NCI-H69 (cell line): ENCODE measurements around the gene KDSR.
A peak's percentile ranks its signal among the peaks of the same experiment; 100 is the strongest.

Source experiments
- DNase-seq: peaks from one replicate; lab custom pipeline; 2025; lab: John Stamatoyannopoulos, UW

Gene KDSR, protein sequence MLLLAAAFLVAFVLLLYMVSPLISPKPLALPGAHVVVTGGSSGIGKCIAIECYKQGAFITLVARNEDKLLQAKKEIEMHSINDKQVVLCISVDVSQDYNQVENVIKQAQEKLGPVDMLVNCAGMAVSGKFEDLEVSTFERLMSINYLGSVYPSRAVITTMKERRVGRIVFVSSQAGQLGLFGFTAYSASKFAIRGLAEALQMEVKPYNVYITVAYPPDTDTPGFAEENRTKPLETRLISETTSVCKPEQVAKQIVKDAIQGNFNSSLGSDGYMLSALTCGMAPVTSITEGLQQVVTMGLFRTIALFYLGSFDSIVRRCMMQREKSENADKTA

DNA sequence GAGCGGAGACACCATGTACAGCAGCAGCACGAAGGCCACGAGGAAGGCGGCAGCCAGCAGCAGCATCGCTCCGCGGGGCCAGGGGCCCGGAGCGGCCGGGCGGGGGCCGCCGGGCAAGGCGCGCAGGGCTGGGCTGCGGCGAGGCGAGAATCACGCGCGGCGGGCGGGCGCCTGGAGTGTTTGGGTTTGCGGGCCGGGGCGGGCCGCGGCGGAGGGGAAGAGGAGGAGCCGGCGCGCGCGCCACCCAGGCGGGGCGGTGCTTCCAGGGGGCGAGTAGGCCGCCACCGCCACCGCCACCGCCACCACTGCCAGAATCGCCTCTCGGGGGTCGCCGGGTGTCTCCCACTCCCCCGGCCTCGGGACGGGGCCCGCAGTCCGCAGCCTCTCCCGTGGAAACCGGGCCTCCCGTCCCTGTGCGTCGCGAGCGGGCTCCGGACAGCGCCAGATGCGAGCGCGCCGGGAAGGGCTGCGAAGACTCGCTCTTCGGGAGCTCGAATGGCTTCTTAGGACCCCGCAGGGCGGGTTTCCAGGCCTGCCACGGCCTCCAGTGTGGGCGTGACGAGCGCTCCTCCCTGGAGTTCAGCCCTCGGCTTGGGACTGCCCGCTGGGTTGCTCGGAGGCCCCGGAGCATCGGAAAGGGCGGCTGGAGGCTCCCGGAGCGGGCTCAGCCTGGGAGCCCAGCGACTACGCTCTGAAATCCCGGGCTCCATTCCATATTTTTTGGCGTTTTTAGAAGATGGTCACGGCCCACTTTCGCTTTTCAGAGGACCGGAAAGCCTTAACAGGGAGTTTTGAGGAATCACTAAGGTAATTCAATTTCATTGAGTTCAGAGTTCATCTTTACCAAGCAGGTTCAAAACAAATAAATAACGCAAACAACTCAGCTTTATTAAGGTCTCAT is at the start of gene KDSR:
KDSR (minus strand) TSS at position 154 of the 901 bp plus-strand sequence; CDS start at position 66, 88 bp downstream.
- DNase-seq, result peak; percentile 100

DNA sequence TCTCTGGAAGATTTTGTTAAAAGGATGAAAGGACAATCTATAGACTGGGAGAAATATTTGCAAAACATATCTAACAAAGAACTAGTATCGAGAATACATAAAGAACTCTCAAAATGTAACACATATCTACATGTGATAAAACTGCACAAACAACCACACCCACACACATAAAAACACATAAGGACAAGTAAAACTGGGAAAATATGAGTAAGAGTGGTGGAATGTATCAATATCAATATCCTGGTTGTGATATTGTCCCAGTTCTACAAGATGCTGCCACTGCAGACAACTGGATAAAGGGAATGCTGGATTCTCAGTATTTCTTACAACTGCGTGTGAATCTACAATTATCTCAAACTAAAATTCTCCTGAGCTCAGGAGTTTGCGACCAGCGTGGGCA is 45.9 kb upstream of the KDSR start:
- no peak for DNase-seq

DNA sequence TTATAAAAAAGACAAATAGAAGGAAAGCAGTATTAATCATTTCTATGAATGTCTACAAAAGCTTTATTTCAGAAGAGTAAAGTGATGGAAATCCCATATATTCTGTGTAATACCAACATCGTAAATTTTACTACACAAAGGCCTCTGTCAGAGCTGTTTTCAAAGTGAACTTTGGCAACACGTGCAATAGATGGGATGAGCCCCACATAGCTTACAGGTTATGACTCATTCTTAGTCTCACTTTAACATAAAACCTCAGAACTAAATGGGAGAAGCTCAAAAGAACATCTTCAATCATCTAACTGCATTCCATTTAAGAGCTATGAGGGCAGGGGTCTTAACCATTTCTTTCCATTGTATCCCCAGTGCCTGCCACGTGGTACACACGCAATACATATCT is 43.8 kb upstream of the KDSR start:
- no peak for DNase-seq

DNA sequence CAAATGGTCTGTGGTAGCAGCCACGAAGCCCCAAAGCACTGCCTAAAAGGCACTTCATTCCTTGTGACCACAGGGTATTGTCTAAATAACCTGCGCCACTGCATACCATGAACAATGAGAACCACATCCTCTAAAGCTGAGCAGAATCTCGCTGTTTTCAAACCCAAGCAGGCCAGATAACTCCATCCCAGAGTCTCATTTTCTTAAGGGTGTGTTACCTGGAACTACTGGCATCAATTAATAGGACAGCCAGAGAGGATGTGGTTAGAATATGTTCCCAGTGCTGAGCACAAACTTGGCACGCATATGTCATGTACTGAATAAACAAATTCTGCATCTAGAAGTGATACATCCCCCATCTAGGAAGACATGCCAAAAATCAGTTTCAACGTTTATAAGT is 42.3 kb upstream of the KDSR start:
- no peak for DNase-seq

DNA sequence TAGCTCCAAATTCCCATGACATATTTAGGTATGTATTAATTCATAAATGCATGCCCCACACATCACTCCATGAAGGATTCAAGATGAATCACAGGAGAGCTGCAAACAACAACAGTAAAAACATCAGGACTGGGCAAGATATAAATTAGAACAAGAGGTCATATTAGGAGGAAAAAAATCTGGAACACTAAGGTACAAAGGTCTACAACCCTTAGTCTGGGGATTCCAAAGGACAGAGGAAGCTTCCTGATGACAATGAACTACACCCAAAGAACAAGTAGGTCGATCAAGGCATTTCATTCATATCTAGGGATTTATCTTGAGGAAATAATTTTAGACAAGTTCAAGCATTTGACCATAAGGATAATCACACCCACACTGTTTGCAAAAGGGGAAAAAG is 40.7 kb upstream of the KDSR start:
- no peak for DNase-seq

DNA sequence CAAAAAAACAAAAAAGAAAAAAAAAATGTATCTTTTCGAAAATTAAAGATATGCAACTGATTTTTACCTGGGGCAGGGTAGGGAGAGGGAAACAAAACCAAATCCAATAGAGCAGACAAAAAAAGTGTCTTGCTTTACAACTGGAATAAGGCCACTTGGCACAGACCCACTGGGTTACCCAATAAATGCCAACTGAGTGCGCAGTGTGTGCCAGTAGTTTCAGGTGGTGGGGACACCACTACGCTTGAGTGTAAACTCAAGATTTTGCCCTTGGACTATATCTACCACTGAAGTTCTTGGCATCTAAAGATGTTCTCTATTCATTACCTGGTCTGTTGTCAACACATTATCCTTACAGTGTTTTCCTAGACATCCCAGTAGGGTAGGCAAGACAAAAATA is 39.0 kb upstream of the KDSR start:
- no peak for DNase-seq

DNA sequence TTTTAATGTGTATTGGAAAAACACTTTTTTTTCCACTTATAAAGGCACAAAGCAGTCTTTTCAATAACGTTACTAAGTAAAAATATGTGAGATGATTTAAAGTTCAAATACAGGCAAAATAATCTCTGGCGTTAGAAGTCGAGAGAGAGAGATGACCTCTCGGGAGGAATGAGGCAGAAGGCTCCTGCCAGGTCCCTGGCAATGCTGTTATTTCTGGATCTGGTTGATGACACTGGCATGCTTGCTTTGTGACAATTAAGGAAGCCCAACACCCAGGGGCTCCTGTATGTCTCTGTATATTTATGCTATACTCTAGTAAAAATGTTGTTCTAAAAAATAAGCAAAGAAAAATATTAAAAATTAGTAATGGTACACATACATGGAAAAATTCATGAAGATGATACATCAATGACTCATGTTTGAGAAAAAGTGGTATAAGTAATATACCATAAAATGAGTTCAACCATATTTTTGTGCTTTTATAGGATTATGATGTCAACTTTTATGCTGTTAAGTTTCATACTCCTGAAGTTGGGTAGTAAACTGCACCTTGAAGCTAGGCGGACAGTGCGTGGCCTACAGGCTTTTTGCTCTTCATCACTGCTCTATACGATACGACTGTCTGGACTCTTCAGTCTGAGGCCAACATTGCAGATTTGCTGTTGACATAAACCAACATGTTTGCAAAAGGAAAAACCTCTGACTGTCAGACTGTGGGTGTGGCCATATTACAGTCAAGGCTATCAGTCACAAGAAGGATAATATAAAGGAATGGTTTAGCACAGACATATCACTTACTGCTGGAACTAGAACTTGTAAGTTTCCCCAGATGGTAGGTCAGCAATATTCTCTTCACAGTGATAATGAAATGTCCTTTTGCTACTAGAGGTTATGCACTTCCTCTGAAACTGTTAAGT is 35.5 kb upstream of the KDSR start:
- DNase-seq, result no peak

DNA sequence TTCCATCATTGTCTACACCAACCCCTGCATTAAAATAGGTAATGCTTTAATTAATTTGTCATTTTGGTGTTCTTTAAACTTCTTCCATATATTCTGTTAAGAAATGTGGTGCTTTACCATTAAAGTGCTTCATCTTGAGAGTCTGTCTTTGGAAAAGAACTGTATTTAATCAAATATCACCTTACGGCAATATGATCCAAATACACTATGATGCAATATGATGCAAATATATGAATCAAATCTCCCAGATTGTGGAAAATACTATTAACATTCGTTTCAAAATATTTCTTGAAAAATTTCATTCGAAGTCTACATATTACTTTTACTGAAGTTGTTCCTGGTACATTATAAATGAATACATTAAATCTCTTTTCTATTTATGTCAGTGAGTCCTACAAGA is 32.3 kb upstream of the KDSR start:
- DNase-seq, result no peak

DNA sequence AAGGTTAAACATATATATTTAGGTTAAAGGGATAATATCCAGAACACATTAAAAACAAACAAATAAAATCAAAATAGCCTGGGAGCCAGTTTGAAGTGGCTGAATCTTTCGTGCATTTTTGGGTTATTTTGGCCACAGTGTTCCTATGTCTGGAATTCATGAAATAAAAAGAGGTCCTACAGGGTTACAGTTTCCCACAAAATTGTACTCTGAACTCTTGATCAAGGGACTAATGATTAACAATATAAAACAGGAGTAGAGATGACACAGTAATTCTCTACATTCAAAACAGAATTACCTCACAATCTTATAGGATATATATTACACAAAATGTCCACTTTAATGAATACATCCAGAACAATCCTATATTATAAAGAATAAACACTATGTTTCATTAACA is 30.3 kb upstream of the KDSR start:
- DNase-seq, result no peak

DNA sequence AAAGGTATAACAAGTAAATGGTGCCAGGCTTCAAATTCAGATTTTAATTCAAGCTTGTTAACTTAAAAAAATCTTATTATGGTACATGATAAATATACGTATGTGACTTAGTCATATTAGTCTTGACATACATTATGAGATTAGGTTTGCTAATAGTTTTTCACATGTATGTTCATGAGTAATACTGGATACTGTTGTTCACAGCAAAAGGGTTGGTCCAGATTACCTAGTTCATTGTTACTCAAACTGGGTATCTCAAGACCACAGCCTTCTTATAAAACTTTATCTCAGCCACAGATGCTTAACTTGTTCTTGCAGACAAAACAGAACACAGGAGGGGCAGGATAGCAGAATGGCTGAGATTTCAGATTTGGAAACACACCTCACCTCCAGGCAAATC is 28.5 kb upstream of the KDSR start:
- DNase-seq, result no peak

DNA sequence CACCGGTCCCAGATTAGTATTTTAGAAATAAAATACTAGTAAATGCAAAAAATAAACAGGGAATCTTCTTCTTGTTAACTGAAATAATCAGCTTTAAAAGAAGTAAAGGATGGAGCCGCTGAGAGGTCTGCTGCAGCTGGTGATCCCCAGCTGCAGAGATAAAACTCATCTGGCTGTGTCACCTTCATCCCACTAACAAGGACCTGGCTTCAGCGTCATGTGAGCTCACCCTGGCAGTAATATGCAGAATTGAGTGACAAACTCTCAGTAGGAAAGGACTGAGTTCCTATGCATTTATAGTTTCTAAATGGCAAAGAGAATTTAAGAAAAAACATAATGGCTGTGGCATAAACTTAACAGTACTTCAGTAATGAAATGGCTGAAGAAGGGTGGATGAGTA is 27.9 kb upstream of the KDSR start:
- no peak for DNase-seq

DNA sequence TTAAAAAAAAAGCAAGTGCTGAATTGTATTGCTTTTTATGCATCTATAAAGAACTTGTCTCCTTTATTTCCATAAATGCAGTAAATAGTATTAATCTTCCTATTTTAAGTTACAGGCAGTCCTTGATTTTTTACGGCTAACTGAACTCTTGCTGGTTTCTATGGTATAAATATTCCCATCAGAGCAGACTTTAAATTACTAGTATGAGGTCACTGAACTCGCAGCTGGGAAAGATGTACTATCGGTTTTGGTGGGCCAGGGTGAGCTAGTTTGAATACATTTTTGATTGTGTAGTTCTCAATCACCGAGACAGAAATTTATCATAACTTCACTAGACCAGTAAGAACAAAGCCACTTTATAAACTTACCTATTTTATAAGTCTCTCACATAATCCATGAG is 20.9 kb upstream of the KDSR start:
- DNase-seq, result no peak

DNA sequence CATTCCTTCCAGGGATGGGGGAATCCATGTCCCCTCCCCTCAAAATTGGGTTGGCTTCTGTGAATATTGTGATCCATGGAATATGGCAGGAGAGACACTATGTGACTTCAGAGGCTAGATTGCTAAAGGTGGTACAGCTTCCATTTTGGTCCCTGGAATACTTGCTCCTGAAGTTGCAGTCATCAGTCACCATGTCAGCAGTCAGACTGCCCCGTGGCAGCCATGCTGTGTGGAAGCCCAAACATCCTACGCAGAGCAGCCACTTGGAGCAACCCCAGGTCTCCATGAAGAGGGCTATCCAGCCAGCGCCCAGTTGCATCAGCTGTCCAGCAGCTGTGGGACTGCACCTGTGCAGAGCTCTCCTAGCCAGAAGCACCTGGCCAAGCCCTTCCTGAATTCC is 15.8 kb upstream of the KDSR start:
- DNase-seq, result no peak

DNA sequence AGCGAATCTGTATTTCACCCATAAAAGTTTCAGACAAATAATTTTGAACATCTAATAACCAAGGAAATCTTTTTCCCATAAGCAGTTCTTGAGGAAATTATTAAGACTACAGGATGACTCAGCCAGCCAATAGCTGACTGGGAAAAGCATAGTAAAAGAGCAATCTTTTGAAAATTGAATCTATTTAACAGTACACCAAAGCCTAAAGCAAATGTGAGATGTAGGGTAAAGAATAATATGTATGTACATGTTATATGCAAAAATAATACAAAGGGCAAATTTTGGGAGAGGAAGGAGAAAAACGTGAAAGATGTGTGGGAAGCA is 12.6 kb upstream of the KDSR start:
- no peak for DNase-seq

DNA sequence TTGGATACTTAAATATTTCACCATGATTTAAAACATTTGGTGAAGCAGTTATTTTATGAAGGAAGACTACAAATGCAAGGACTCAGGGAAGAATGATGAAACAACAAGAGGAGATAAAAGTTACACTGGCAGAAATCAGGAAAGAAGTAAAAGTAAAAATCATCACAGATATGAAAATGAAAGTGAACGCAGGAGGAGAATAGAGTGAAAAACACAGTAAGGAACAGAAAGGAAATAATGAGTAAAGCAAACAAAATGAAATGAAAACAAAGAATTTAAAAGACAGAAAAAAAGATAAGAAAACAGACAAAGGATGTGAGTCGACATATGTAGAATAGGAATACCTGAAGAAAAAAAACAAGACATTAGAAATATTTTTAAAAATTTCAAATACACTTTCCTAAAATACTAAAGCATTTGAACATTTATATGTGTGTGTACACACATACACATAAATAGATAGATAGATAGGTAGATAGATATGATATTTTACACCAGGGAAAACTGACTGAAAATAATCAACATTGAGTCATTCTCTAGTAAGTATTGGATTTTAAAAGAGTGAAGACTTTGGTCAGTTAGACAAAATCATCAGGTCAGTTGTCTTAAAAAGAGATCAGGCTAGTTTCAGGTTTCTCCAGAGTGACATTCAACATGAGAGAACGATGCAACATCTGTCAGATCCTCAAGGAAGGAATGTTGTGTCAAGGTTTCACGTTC is 12.1 kb upstream of the KDSR start:
- DNase-seq, result no peak

DNA sequence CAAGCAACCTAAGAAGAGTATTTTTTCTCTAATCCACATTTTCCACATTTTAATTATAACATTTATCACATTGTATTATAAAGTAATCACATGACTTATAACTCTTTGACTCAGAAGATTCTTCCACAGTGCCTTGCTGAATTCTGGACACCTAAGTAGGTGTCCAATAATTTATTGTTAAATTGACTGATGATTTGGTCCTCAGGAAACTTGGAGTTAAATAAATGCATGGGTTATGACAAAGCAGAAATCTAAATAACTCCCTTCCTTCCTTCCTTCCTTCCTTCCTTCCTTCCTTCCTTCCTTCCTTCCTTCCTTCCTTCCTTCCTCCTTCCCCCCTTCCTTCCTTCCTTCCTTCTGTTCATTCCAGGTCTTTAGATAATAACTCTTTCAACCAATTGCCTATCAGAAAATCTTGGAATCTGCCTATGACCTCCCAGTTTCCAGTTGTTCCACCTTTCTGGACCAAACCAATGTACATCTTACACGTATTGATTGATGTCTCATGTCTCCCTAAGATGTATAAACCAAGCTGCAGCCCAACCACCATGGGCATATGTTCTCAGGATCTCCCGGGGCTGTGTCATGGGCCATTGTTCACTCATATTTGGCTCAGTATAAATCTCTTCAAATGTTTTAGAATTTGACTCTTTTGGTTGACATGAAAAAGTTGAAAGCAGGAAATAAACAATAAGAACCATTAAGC is 10.4 kb upstream of the KDSR start:
- DNase-seq, result no peak

DNA sequence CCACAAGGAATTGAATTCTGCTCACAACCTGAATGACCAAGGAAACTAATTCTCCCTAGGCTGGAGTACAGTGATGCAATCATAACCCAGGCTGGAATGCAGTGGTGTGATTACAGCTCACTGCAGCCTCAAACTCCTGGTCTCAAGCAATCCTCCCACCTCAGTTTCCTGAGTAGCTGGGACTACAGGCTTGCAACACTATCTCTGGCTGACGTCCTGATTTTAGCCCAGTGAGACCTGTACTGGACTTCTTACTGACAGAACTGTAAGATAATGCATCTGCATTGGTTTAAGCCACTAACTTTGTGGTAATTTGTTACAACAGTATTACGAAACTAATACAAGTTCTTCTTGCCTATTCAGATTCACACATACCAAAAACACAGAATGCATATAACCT is 9.5 kb upstream of the KDSR start:
- no peak for DNase-seq

DNA sequence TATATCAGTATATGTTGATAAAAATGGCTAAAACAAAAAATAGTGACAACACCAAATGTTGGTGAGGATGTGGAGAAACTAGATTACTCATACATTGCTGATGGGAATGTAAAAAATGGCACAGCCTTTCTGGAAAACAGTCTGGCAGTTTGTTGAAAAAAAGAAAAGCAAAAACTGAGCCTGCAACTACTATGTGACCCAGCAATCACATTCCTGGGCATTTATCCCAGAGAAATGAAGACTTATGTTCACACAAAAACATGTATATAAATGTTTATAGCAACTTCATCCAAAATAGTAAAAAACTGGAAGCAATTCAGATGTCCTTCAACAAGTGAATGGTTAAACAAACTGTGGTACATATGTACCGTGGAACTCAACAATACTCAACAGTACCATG is 7.5 kb upstream of the KDSR start:
- DNase-seq, result no peak

DNA sequence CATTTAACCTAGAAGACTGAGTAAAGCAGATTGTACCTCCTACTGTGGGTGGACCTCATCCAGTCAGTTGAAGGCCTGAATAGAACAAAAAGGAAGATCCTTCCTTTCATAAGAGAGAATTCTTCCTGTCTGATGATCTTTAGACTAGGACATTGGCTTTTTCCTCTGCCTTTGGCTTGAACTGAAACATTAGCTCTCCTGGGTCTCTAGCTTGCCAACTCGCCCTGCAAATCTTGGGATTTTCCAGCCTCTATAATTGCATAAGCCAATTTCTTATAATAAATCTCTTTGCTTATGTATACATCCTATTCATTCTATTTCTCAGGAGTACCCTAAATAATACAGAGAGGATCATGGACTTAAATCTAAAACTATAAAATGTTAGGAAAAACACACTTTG is 6.2 kb upstream of the KDSR start:
- no peak for DNase-seq

DNA sequence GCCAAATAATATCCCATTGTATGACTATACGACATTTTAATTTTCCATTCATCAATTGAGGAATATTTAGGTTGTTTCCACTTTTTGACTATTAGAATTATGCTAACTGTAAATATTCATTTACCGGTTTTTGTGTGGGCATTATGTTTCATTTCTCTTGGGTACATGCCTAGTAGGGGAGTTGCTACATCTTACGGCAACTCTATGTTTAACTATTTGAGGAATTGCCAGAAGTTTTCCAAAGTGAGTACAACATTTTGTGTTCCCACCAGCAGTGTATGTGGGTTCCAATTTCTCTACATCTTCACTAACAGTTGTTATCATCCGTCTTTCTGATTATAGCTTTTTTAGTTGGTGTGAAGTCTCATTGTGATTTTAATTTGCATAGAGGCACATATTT is 1.6 kb upstream of the KDSR start:
- no peak for DNase-seq
